ENCODE results near the gene FAM120A.
A peak's percentile ranks its signal among the peaks of the same experiment; 100 is the strongest.

The FAM120A gene

DNA sequence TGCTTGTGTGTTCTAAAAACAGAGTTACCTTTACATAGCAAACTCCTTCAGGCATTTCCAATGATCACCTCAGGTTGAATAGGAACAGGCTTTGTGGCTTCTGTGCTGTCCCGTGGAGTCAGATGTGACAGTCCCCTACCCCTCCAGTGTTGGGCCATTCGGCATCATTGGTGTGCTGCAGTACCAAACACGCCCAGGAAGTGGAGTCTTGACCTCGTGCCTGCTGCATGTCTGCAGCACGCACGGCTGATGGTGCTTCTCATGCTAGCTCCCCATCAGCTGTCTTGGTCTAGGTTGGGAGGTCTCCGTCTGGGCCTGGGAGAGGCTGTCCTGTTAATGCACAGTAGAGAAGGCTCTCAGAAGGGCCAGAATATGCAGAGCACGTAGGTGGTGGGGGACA, 82.4 kb downstream of the FAM120A start:
- TF ChIP-seq, protein P1, sequence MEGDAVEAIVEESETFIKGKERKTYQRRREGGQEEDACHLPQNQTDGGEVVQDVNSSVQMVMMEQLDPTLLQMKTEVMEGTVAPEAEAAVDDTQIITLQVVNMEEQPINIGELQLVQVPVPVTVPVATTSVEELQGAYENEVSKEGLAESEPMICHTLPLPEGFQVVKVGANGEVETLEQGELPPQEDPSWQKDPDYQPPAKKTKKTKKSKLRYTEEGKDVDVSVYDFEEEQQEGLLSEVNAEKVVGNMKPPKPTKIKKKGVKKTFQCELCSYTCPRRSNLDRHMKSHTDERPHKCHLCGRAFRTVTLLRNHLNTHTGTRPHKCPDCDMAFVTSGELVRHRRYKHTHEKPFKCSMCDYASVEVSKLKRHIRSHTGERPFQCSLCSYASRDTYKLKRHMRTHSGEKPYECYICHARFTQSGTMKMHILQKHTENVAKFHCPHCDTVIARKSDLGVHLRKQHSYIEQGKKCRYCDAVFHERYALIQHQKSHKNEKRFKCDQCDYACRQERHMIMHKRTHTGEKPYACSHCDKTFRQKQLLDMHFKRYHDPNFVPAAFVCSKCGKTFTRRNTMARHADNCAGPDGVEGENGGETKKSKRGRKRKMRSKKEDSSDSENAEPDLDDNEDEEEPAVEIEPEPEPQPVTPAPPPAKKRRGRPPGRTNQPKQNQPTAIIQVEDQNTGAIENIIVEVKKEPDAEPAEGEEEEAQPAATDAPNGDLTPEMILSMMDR (IDR thresholded peaks at IDR 0.05; ENCODE audit: control extremely low read depth, extremely low read depth, low read depth, missing control alignments): no peak
- ChIA-PET POLR2A (no interaction called here), CTCF (interaction anchor here (0.9 kb wide), 1 partner anchor 15 kb away, joined by 4 read pairs; no protein-coding TSS in a partner anchor)
- DNase-seq (ENCODE audit: extremely low spot score): no peak

DNA sequence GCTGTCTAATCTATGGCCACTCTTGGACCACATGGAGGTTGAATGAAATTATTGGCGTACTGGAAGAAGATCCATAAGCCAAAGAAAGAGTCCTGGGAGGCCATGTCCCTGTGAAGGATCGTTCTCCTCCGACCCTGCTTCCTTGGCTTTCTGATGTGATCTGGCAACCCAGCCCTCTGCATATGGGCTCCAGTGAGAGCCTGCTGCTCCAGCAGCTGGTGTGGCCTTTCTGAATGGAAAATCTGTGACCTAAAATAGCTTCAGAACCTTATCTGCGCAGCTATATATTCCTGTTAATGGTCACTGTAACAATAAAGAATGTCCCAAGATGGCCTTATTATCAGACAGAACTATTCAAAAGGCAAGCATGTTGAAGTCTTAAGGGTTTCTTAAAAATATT, 84.7 kb downstream of the FAM120A start:
- no peak for DNase-seq (ENCODE audit: extremely low spot score)
- CTCF ChIA-PET: interaction anchor here (1.1 to 3.1 kb wide), 4 partner anchors 9 to 30 kb away, joined by 3 to 10 read pairs (median 6); no protein-coding TSS in a partner anchor
- POLR2A ChIA-PET: no interaction called here
- TF ChIP-seq, protein P1 (IDR thresholded peaks at IDR 0.05; ENCODE audit: control extremely low read depth, extremely low read depth, low read depth, missing control alignments): no peak

DNA sequence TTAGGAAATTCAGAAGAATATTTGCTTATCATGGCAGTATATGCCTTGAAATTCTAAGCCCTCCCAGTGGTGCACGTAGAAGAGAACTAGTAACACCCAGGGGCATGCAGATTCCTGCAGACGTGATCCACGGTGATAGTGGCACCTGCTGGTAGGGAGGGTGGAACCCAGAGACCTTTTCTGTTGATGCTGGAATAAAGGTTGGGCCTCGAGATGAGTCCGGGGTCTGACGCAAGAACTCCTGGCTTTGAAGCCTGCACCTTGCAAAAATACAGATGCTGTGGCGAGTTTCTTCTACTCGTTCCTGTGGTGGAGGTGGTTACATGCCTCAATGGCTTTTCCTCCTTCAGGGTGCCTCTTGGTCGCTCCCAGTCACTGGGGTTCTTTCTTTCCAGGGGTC, 85.4 kb downstream of the FAM120A start:
- ChIA-PET POLR2A (no interaction called here), CTCF (interaction anchor here (1.2 to 3.1 kb wide), 3 partner anchors 10 to 29 kb away, joined by 3 to 10 read pairs (median 4); no protein-coding TSS in a partner anchor)
- TF ChIP-seq, protein P1 (IDR thresholded peaks at IDR 0.05; ENCODE audit: control extremely low read depth, extremely low read depth, low read depth, missing control alignments): peak; percentile 12
- DNase-seq (ENCODE audit: extremely low spot score): no peak

DNA sequence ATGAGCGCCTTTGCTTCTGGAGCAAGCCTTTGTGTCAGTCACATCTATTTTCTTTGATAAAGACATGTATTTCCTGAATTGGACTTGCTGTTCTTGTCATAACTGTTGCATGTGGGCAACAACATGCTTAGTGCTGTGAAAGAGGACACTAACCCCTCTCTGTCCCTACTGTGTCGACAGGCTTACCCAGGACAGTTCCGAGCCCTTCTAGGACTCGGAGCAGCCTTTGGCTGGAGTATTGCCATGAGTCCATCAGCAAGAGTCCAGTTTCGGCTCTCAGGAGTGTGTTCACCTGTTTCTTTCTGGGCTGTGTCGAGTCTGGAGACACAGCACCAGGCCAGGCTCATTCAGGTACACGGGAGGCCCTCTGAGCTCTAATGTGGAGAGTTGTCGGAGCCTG, 88.8 kb downstream of the FAM120A start:
- CTCF ChIA-PET: interaction anchor here (1.1 kb wide), 1 partner anchor 26 kb away, joined by 3 read pairs; no protein-coding TSS in a partner anchor
- POLR2A ChIA-PET: no interaction called here
- DNase-seq (ENCODE audit: extremely low spot score): no peak
- TF ChIP-seq, protein P1 (IDR thresholded peaks at IDR 0.05; ENCODE audit: control extremely low read depth, extremely low read depth, low read depth, missing control alignments): no peak

DNA sequence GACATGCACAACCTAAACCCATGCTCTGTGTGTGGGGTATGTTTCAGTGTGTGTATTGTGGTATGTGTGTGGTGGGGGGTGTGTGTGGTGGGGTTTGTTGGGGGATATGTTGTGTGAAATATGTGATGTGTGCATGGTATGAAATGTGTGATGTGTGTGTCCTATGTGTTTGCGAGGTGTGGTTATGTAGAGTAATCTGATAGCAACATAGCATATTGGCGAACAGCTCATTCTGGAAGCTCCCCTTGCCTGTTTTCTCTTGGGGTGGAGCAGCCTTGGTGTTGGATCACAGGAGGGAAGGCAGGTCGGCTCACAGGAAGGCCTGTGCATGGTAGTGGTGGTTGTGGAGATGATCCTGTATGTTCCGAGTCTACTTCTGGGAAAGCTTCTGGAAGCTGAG, 89.5 kb downstream of the FAM120A start:
- ChIA-PET POLR2A (no interaction called here), CTCF (interaction anchor here (0.7 kb wide), 1 partner anchor 26 kb away, joined by 3 read pairs; no protein-coding TSS in a partner anchor)
- TF ChIP-seq, protein P1 (IDR thresholded peaks at IDR 0.05; ENCODE audit: control extremely low read depth, extremely low read depth, low read depth, missing control alignments): no peak

DNA sequence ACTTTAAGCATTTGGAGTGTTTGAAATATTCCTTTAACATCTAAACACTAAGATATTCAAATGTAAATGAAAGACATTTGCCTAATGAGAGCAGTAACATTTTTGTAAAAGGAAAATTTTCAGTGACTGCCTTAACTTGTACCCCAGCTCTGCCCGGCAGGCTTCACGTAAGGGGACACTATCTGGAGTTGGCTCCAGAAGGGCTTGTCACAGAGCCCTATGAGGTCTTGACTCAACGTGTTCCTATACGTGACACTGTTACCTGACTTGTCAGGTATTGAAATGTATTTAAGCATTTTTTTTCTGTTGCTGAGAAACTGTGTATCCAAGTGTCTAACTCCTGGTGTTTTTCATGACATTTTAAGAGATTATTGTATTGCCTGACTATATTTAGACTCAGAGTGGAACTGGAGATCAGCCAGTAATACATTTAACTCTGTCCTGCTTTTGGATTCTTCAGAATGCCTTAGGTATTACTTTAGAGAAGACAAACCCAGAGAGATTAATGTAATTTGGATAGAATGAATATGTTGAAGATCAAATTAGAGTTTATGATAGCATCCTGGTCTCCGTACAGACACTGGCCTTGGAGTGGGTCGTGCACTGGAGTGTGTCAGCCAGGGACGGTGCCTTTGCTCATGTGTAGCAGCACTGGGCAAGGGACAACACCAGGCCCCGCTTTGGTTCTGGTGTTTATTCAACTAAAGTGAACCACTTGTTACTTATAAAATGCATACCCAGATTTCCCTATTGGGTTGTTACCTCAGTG, 90.3 kb downstream of the FAM120A start:
- ChIA-PET POLR2A (no interaction called here), CTCF (interaction anchor here (0.7 to 1.2 kb wide), 2 partner anchors 11 to 25 kb away, joined by 3 to 4 read pairs; no protein-coding TSS in a partner anchor)
- TF ChIP-seq, protein P1 (IDR thresholded peaks at IDR 0.05; ENCODE audit: control extremely low read depth, extremely low read depth, low read depth, missing control alignments): no peak
- no peak for DNase-seq (ENCODE audit: extremely low spot score)

More for the DNA sequence above, 89.5 kb downstream of the FAM120A start:
- DNase-seq (ENCODE audit: extremely low spot score): no peak

All from GM10248 (cell line).